HCT116 (cell line): Measurements from ENCODE around the gene DCTN3. TPM values are rescaled to one million over a fixed set of nuclear protein-coding genes. Genes with fewer than 3 reads are reported as not detected.

ENCODE experiments used
- ATAC-seq: fragments of 200-7000 bp; cut with Tn5 transposase; 2 replicates; pipeline ENCODE4 v1.9.1; 2020; ENCODE audit warnings: mild to moderate bottlenecking, moderate library complexity
- BruUV-seq: library from RNA; stranded (reverse); fragments of 400-500 nt; replicated peaks from 2 replicates; lab custom pipeline; 2021; lab: Mats Ljungman, UMichigan
- CTCF ChIA-PET: fragments of 300-600 bp; sonication (Branson Sonifier 250); formaldehyde crosslinking; loops from one replicate; lab custom pipeline; 2021; ENCODE audit warnings: antibody characterized with exemption; lab: Charles Lee
- POLR2A ChIA-PET: fragments of 300-600, 350-600 bp; sonication (Branson Sonifier 250); formaldehyde crosslinking; loops from one replicate; lab custom pipeline; 2021; ENCODE audit warnings: antibody characterized with exemption; lab: Charles Lee
- RAD21 ChIA-PET, 2 experiments: fragments of 300-600 bp; sonication (Branson Sonifier 250); formaldehyde crosslinking; loops; one replicate each; lab custom pipeline; 2023; ENCODE audit warnings: low total read pairs in 2 of 2; ENCODE audit not compliant: uncharacterized antibody in 2 of 2, unreplicated experiment in 2 of 2, low non-redundant PET in 1 of 2; lab: Charles Lee
- DNase-seq: peaks from one replicate; pipeline ENCODE4 v3.0.0-alpha.2; 2010; ENCODE audit warnings: low read depth, low spot score
- H2AFZ ChIP-seq: fragments of 200-600 bp; shearing (Covaris generic), sonication (generic); 2 replicates; pipeline ENCODE4 v1.6.1; 2017; ENCODE audit warnings: low read depth, mixed run types, mixed read lengths, antibody characterized with exemption, low read length; ENCODE audit not compliant: poor library complexity, severe bottlenecking
- H3K27ac ChIP-seq: 2 replicates; pipeline ENCODE4 v1.5.1; 2012; ENCODE audit warnings: low read depth, low read length
- H3K27me3 ChIP-seq: fragments of 200-600 bp; sonication (generic); 2 replicates; pipeline ENCODE4 v1.6.1; 2016; ENCODE audit warnings: mixed run types, low read length, mixed read lengths; ENCODE audit not compliant: insufficient read depth
- H3K36me3 ChIP-seq, 2 experiments: fragments of 200-500 bp in 1 of 2; fragments of 200-600 bp in 1 of 2; sonication (Bioruptor generic) in 1 of 2; sonication (generic) in 1 of 2; 2 replicates each; pipeline versions ENCODE4 v1.5.1 to v1.6.1; 2014 to 2016; ENCODE audit warnings: low read length in 2 of 2, inconsistent platforms in 1 of 2, mixed read lengths in 1 of 2, mixed run types in 1 of 2; ENCODE audit not compliant: insufficient read depth in 2 of 2, control insufficient read depth in 1 of 2
- H3K4me1 ChIP-seq, 2 experiments: fragments of 200-600 bp in 1 of 2; sonication (generic) in 1 of 2; 2 replicates each; pipeline versions ENCODE4 v1.5.1 to v1.6.1; 2012 to 2017; ENCODE audit warnings: low read length in 2 of 2, inconsistent platforms in 1 of 2, mild to moderate bottlenecking in 1 of 2, mixed read lengths in 1 of 2, mixed run types in 1 of 2, moderate library complexity in 1 of 2; ENCODE audit not compliant: insufficient read depth in 2 of 2, control insufficient read depth in 1 of 2
- H3K4me2 ChIP-seq: fragments of 200-600 bp; sonication (generic); 2 replicates; pipeline ENCODE4 v1.6.1; 2017; ENCODE audit warnings: mixed run types, low read length, mixed read lengths
- H3K4me3 ChIP-seq, 2 experiments: fragments of 200-600 bp in 1 of 2; sonication (generic) in 1 of 2; replicated peaks in 1 of 2; 2 replicates each; pipeline ENCODE4 v1.5.1; 2011 to 2016; ENCODE audit warnings: low read length in 2 of 2, control low read depth in 1 of 2, low read depth in 1 of 2, mild to moderate bottlenecking in 1 of 2, mixed read lengths in 1 of 2, mixed run types in 1 of 2
- H3K79me2 ChIP-seq: fragments of 200-600 bp; sonication (generic); 2 replicates; pipeline ENCODE4 v1.6.1; 2017; ENCODE audit warnings: mild to moderate bottlenecking, mixed run types, low read length, moderate library complexity, mixed read lengths; ENCODE audit not compliant: insufficient read depth
- H3K9ac ChIP-seq: fragments of 200-600 bp; sonication (generic); 2 replicates; pipeline ENCODE4 v1.6.1; 2016; ENCODE audit warnings: low read length, mixed read lengths
- H3K9me2 ChIP-seq: fragments of 200-600 bp; sonication (generic), shearing (Covaris generic); 2 replicates; pipeline ENCODE4 v1.6.1; 2017; ENCODE audit warnings: mixed run types, mild to moderate bottlenecking, moderate library complexity; ENCODE audit not compliant: insufficient read depth
- H3K9me3 ChIP-seq, 2 experiments: fragments of 200-500 bp in 1 of 2; fragments of 200-600 bp in 1 of 2; sonication (Bioruptor generic) in 1 of 2; sonication (generic) in 1 of 2; 2 replicates each; pipeline ENCODE4 v1.6.1; 2014 to 2017; ENCODE audit warnings: low read length in 2 of 2, mixed read lengths in 2 of 2, inconsistent platforms in 1 of 2, low read depth in 1 of 2, mild to moderate bottlenecking in 1 of 2, mixed run types in 1 of 2, moderate library complexity in 1 of 2; ENCODE audit not compliant: control insufficient read depth in 1 of 2, insufficient read depth in 1 of 2
- H4K20me1 ChIP-seq: fragments of 200-600 bp; sonication (generic), shearing (Covaris generic); 2 replicates; pipeline ENCODE4 v1.6.1; 2017; ENCODE audit warnings: mixed run types, mild to moderate bottlenecking, moderate library complexity; ENCODE audit not compliant: insufficient read depth
- CBX3 ChIP-seq: IDR thresholded peaks from 2 replicates; pipeline ENCODE4 v1.6.1; 2012; ENCODE audit warnings: low read depth
- CEBPB ChIP-seq: IDR thresholded peaks from 2 replicates; pipeline ENCODE4 v1.6.1; 2012; ENCODE audit warnings: low read depth
- JUND ChIP-seq: IDR thresholded peaks from 2 replicates; pipeline ENCODE4 v1.6.1; 2012
- MAX ChIP-seq: IDR thresholded peaks from 2 replicates; pipeline ENCODE4 v1.6.1; 2012
- POLR2AphosphoS5 ChIP-seq: IDR thresholded peaks from 2 replicates; pipeline ENCODE4 v1.6.1; 2011; ENCODE audit warnings: mild to moderate bottlenecking, low read depth, low read length, moderate library complexity
- SIN3A ChIP-seq: IDR thresholded peaks from 2 replicates; pipeline ENCODE4 v1.6.1; 2012; ENCODE audit warnings: low read depth
- SP1 ChIP-seq: IDR thresholded peaks from 2 replicates; pipeline ENCODE4 v1.6.1; 2012; ENCODE audit warnings: low read depth
- SRF ChIP-seq: IDR thresholded peaks from 2 replicates; pipeline ENCODE4 v1.6.1; 2012; ENCODE audit warnings: low read depth
- TCF7L2 ChIP-seq: IDR thresholded peaks from 2 replicates; pipeline ENCODE4 v1.7.0; 2011; ENCODE audit warnings: borderline replicate concordance, inconsistent platforms; ENCODE audit not compliant: insufficient read depth, insufficient read length; ENCODE audit errors: extremely low read depth
- ZFX ChIP-seq: fragments of 450-650 bp; IDR thresholded peaks from 2 replicates; pipeline ENCODE4 v1.6.1; 2017
- ZNF274 ChIP-seq: fragments of 200-500 bp; sonication (Bioruptor generic); IDR thresholded peaks from 2 replicates; pipeline ENCODE4 v1.6.1; 2014; ENCODE audit warnings: mild to moderate bottlenecking, low read depth, low read length, inconsistent platforms
- intact Hi-C: fragments of 100-400 bp; cut with micrococcal nuclease; formaldehyde crosslinking; loops from 2 replicates; pipeline ENCODE4 v1.10.0; 2022
- total RNA-seq: library from RNA; stranded (reverse); gene quantifications from one replicate; pipeline ENCODE4 v1.2.1, GENCODE V29; 2021; ENCODE audit not compliant: unreplicated experiment
- TF ChIP-seq, protein P1 (sequence below): IDR thresholded peaks from 2 replicates; pipeline ENCODE4 v1.6.1; 2011; ENCODE audit warnings: mild to moderate bottlenecking, low read length, moderate library complexity; ENCODE audit not compliant: insufficient replicate concordance; ENCODE audit errors: extremely low read depth

DCTN3 gene
- total RNA-seq, 1 experiment from 2014 or later = 64.0 TPM

- H3K4me2 ChIP-seq = no peak within 1 kb of the TSS
- no peaks in the 10 kb centered on the region for H4K20me1 ChIP-seq
- no TSS peak for BruUV-seq
- H3K27ac ChIP-seq = no peak within 1 kb of the TSS
- CTCF ChIA-PET = no interaction called here
- no peaks in the 10 kb centered on the region for H3K36me3 ChIP-seq
- peaks cover 0 to 8% of the 10 kb centered on the region in 2 experiments; a peak in 2 of 4 replicates for H3K4me1 ChIP-seq
- no peak within 1 kb of the TSS for H2AFZ ChIP-seq
- ATAC-seq = no peak
- H3K4me3 ChIP-seq = no peak within 1 kb of the TSS
- H3K9ac ChIP-seq = no peak within 1 kb of the TSS
- TF ChIP-seq SIN3A (no peak), SP1 (no peak), JUND (no peak), CBX3 (no peak), TCF7L2 (no peak), CEBPB (no peak), ZFX (no peak), MAX (no peak), ZNF274 (no peak), SRF (no peak), POLR2AphosphoS5 (no peak)
- TF ChIP-seq, protein P1, sequence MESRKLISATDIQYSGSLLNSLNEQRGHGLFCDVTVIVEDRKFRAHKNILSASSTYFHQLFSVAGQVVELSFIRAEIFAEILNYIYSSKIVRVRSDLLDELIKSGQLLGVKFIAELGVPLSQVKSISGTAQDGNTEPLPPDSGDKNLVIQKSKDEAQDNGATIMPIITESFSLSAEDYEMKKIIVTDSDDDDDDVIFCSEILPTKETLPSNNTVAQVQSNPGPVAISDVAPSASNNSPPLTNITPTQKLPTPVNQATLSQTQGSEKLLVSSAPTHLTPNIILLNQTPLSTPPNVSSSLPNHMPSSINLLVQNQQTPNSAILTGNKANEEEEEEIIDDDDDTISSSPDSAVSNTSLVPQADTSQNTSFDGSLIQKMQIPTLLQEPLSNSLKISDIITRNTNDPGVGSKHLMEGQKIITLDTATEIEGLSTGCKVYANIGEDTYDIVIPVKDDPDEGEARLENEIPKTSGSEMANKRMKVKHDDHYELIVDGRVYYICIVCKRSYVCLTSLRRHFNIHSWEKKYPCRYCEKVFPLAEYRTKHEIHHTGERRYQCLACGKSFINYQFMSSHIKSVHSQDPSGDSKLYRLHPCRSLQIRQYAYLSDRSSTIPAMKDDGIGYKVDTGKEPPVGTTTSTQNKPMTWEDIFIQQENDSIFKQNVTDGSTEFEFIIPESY = no peak
- TF ChIP-seq, all 23 proteins: peak for 0
- Histone ChIP-seq H3K27me3 (peaks cover 13% of the 10 kb centered on the region; the same call in 1 of the 2 replicates), H3K9me3 (no peaks in the 10 kb centered on the region), H3K79me2 (no peaks in the 10 kb centered on the region), H3K9me2 (no peaks in the 10 kb centered on the region)
- DNase-seq = no peak
- ChIA-PET POLR2A (no interaction called here), RAD21 (no interaction called here)
- intact Hi-C loops = loop anchor here (5.0 to 10.0 kb wide), 2 partner anchors 88 to 185 kb away; no protein-coding TSS in a partner anchor
Measured at GRCh38 chr9:34589636-34590380, 30.5 kb downstream of the DCTN3 start, which contains the start of gene CNTFR. Gene CNTFR, minus strand, starts transcription at chr9:34589724. Its CDS starts 20,743 bp downstream, at chr9:34568981.
